GM18870 (cell line): ENCODE data around the gene EDN1.

Experiments
- ATAC-seq: cut with Tn5 transposase; IDR thresholded peaks from one replicate; pipeline ENCODE4 v1.9.1; 2021; ENCODE audit warnings: moderate library complexity; ENCODE audit not compliant: unreplicated experiment

The EDN1 gene

DNA sequence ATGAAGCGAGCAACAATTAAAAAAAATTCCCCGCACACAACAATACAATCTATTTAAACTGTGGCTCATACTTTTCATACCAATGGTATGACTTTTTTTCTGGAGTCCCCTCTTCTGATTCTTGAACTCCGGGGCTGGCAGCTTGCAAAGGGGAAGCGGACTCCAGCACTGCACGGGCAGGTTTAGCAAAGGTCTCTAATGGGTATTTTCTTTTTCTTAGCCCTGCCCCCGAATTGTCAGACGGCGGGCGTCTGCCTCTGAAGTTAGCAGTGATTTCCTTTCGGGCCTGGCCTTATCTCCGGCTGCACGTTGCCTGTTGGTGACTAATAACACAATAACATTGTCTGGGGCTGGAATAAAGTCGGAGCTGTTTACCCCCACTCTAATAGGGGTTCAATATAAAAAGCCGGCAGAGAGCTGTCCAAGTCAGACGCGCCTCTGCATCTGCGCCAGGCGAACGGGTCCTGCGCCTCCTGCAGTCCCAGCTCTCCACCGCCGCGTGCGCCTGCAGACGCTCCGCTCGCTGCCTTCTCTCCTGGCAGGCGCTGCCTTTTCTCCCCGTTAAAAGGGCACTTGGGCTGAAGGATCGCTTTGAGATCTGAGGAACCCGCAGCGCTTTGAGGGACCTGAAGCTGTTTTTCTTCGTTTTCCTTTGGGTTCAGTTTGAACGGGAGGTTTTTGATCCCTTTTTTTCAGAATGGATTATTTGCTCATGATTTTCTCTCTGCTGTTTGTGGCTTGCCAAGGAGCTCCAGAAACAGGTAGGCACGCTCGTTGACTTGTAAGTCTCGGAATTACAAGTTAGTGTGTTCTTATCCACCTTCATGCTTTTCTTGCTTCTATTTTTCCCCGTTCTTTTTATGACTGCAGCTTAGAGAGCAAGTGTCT, at the start of gene EDN1:
Gene EDN1, plus strand, starts transcription at position 429 of the 888 bp plus-strand sequence. Its CDS starts 269 bp downstream, at position 698.
- ATAC-seq, result peak; percentile 44

DNA sequence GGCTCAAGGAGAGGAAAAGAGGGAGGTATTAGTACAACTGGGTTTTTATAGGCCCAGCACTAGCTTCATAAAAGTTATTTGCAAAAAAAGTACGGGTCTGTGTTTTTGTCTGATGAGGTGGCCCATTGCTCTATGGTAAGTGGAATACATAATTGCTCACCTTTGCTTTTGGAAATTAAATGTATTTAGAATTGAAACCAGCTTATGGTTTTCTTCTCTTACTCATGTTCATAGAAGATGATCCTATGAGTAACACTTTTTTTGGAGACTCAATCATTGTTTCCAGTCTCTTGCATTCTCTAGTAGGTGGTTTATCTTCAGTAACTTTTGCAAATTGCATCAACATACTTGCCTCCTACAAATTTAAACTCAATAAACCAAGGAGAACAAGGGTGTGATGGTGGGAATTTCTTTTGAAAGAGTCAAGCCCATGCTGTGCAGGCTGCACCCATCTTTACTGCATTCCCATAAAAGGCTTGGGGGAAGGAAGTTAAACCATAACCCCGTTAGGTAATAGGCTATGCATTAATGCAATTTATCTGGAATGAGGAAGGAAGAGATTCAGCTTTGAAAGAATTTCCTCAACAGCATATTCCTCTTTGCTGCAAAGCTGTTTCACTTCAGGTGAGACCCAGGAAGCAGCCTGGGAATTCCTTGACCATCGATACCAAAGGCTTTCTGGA, 48.5 kb upstream of the EDN1 start:
- ATAC-seq, result no peak

DNA sequence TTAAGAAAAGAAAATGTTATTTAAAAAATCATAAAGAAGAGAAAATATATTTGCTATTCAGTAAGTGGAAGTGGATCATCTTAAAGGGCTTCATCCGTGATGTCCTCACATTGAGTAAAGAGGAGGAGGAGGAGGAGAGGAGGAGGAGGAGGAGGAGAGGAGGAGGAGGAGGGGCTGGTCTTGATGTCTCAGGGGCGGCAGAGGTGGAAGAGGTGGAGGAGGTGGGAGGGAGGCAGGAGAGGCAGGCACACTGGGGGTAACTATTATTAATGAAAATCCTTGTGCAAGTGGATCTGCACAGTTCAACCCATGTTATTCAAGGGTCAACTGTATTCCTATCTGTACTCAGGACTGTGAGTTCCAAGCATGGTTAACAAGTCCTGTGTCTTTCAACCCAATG, 47.0 kb upstream of the EDN1 start:
- no peak for ATAC-seq

DNA sequence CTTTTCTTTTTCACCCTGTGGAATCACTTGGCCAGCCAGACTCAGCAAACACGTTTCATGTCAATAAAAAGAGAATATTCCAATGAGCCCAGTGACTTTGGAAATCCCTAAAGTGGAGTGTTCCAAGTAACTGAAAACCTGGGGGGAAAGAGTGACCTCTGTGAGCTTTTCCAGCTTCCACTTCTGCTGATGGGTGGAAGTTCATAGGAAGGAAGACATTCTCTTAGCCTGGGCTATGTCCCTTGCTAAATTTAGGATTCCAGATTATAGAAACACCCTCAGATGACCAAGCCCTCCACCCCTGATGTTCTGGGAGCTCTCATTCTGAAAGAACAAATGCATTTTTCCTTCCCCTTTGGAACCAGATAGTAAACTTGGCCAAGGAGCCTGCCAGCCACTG, 44.8 kb upstream of the EDN1 start:
- ATAC-seq, result no peak

DNA sequence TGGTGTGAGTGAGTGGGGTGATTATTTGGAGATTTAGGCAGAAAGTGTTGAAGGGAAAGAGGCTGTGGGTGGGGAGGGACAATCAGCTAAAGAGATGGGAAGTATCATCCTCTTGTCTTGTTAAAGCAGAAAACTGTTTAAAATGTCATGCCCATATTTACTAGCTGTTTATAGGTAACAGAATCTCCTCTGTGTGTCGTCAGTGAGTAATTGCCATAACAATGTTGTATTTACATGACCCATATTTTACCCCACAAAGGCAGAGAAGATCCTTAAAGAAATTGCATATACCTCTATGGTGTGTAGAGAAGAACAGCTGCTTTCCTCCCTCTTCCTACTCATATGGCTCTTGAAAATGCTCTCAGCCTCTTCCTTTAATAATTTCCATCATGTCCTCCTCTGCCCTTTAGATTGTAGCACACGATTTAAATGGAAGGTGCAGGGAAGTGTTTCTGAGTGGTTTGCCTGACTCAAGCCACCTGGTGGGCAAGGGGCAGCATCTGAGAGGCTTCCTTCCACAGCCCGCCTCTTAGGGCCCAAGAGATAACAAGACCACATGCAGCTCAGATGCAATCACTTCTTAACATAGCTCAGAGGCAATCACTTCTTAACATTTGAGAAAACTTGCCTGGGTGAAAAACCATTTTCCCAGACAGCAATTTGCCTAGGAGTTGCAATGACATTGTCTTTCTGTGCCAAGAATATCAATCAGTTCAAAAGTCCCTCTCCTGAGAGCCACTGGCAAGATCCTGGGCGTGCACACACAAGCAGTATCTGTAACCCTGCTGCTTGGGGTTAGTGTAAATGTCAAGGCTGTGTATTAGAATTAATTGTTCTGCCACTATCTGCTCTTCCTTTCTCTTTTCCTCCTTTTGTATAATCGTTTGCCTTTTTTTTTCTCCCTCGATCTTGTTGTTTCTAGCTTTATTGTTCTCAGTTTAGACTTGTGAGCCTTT, 44.1 kb upstream of the EDN1 start:
- ATAC-seq, result no peak

DNA sequence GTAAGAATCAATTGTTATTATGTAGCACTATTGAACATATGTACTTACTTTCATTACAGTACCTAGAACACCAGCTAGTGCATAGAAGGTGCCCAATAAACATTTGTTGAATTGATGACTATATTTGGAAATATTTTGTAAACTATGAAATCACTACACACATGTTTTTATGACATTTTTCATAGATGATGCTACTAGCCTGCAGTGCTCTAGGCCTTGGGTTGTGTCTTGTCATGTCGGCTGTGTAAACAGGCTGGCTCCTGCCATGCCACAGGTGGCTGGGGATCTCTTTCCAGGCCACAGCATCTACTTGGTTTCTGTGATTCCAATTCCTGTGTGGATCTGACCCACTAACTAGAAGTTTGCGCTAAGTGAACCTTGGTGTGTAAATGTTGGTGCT, 43.3 kb upstream of the EDN1 start:
- ATAC-seq, result no peak

DNA sequence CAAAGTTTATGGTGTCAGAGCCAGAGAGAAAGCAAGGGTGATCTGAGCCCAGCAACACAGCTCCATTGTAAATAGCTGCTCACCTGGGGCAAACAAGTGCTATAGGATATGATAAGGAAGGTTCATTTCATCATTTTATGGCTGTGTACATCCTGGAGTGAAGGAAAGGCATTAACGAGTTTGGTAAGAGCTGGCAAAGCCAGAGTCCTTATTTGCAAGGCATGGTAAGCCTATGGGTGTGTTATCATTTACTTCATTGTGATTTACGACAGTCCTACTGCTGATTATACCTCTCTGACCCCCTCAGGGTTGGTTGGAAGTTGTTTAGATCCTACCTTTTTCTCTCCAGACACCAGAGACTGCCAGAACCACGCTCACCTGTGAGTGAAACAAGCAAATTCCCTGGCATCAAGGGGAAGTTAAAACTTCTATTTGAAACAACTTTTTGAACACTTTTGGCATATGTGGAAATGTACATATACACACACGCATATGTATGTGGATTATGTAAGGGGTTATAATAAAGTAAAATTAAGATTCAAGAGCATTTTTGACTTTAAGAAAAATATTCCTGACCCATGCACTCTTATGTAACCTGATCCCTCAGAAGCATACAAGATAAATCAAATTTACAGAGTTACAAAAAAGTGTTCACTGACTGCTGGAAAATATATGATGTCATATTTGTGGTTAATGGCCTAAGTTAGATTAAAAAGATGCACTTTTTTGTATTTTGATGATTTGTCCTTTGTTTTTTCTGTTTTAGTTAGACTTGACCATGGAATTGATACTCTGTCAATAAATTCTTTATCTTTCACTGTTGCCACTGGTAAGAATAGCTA, 40.4 kb upstream of the EDN1 start:
- no peak for ATAC-seq

DNA sequence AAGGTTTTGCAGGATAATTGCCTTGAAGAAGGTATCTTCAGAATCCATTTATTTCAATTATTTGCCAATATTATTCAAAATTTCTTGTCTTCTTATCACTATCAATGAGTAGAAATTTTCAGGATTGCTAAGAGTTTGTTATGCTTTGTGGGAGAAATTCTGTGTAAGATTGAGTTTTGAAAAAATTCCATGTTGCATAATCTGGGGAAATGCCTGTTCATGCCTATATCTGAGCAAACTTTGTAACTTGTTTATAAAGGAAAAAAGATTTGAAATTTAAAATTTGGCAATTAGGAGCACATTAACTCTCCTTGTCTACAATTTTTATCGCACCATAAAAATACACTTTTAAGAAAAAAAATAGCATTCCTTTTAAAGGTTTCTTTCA, 39.8 kb upstream of the EDN1 start:
- no peak for ATAC-seq

DNA sequence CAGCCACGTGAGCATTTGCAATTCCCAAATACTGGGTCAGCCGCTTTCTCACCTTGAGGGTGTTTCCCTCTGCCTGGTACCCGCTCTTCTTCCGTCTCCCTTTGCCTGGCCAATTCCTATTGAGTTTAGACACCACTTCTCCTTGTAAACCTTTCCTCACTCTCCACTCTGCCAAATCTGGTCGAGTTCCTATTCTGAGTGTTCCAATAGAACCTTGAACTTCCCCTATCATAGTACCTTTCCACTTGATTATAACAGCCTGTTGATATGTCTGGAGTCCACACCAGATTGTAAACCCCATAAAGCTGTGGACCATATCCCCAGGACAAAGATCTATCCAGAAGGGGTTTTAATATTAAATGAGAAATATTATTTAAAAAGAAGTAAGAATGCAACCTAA, 36.0 kb upstream of the EDN1 start:
- ATAC-seq, result no peak

DNA sequence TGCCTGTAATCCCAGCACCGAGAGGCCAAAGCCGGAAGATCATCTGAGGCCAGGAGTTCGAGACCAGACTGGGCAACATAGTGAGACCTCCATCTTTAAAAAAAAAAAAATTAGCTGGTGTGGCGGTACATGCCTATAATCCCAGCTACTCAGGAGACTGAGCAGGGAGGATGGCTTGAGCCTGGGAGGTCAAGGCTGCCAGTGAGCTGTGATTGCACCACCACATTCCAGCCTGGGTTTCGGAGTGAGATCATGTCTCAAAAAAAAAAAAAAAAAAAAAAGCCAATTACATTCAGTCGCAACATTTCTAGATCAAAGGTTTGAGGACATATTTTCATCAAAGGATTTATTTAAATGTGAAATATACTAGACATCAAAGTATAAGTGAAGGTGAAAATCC, 32.0 kb upstream of the EDN1 start:
- no peak for ATAC-seq

DNA sequence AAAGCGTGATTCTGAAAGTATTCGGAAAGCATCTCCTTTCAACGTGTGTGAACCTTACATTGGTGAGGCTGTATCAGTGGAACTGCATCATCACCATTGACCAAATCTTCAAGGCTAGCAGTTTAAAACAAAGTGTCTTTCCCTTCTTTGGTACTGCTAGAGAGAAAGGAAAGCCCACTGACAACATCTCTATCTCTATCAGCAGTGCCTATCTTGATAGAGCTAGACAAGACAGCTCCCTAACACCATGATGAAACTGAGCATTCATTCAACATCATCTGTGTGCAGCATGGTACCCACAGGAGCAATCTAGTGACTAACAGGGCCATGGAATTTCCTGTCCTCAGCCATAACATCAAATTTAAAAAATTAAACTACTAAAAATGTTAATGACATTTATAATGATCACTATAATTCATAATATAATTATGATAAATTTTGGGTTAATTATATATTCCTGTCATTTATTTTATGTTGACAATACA, 31.5 kb upstream of the EDN1 start:
- ATAC-seq, result no peak

DNA sequence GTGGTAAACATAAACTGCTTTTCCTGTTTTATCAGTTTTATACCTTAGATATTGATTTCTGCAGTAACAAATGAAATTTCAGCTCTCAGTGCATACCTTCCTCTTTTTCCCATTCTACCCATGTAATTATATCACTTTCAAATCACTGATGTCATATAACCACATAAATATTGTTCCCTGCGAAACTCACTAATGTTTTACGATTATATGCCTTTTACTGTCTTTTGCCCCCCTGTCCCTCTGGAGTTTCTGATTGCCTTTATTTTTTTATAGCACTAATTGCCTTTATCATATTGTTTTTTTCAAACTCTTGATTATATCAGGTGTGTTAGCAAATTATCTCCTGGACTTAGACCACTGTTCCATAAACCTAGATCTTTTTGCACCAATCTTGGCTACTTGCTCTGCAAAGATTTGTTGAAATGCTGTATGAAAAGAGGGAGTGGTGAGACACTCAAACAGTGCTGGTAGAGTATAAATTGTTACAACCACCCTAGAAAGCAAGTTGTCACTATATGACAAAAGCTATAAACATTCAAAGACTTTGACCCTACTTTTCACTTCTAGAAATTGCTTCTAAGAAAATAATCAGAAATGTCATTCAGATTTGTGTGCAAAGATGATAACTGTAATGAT, 29.6 kb upstream of the EDN1 start:
- no peak for ATAC-seq

DNA sequence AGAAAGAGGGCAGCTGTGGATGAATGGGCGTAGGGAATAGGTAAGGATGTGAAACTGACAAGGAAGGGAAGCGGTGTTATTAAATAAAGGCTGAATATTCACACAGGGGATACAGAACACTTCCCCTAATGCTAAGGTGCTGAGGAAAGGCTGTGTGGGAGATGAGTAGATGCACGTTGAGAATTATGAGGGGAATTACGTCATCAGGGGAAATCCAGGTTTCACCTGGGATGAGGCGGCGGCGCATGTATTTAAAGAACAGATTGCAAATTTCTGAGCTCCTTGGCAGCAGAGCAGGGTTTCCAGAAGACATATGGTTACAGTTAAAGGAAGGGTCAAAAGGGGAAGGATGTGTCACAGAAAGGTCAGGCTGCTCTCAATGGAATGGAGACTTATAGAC, 28.7 kb upstream of the EDN1 start:
- ATAC-seq, result no peak

DNA sequence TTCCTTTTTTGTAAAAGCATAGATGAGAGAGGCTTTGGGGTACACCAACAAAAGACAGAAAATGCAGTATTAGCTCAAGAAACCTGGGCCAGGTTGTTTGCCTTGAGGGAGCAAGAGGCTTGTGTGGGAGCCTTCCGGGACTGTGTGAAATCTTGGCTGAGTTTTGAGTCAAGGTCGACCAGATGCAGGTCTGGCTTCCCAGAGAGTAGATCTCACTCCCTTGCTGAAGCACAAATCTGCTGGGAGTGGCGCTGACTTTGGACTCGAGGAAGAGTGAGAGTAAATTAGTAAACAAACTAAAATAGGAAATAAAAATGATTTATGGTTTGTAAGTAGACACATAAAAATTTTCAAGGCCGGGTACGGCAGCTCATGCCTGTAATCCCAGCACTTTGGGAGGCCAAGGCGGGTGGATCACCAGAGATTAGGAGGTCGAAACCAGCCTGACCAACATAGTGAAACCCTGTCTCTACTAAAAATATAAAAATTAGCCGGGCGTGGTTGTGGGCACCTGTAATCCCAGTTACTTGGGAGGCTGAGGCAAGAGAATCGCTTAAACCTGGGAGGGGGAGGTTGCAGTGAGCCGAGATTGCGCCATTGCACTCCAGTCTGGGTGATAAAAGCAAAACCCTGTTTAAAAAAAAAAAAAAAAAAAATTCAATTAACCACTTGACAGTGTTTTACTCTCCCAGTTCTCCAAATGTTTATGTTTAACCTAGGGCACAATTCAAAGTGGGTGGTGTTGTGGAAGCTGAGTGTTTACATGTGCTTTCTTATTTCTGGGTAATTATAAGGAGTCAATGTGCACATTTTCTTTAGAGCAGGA, 27.7 kb upstream of the EDN1 start:
- ATAC-seq, result no peak

DNA sequence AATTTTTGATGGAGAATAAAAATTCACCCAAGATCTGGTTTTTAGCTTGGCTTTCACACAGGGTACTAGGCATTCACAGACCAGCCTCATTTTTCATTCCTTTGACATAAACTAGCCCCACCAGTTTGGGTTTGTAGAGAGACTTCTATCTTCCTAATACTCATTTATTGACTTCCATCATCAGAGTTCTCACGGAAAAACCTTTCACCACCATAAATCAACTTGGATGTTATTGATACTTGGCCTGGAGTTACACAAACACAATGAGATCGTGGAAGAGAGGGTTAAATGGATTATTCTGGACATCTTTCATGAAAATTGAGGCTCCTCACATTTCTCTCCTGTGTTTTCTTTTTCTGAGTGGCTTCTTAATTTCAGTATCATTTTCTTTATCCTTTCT, 26.8 kb upstream of the EDN1 start:
- no peak for ATAC-seq

DNA sequence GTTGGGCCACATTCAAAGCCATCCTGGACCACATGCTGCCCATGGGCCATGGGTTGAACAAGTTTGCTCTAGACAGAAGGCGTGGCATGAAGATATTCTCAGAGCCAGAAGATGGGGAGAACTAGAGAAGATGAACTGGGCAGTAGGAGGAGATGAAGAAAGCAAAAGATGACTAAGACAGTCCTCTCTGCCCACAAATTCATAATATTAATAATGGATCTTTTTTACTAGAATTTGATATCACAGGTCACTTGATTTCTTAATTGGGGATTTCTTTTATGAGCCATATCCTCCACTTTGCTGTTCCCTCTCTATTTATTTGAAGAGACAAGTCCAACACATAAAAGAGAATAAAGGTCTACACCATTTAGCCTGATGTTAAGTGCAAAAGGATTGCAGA, 25.5 kb upstream of the EDN1 start:
- no peak for ATAC-seq

DNA sequence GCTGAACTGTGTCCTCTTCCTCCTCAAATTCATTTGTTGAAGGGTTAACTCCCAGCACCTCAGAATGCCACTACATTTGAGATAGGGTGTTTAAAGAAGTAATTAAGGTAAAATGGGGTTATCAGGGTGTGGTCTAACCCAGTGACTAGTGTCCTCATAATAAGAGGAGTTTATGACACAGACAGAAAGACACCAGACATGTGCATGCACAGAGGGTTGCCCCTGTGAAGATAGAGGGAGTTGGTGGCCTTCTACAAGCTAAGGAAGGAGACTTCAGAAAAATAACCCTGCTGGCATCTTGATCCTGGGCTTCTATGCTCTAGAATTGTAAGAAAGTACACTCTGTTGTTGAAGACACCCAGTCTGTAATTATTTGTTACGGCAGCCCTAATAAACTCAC, 24.9 kb upstream of the EDN1 start:
- no peak for ATAC-seq

DNA sequence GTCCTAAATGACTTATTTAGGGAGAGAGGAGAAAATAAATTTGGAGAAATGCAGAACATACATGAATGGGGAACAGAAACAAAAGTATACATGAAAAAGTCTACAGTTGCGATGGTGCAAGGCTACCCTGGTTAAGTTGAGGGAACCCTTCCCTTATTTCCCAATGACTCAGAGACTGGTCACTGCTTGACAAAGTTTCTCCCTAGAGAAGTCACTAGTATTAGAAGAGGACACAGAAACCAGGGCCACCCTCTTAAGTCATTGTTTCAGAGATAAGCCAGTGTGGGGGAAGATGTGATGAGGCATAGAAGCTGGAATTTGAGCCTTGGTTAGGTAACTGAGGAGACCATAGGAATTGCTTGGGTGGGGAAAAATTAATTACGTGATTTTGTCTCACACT, 24.4 kb upstream of the EDN1 start:
- ATAC-seq, result no peak

DNA sequence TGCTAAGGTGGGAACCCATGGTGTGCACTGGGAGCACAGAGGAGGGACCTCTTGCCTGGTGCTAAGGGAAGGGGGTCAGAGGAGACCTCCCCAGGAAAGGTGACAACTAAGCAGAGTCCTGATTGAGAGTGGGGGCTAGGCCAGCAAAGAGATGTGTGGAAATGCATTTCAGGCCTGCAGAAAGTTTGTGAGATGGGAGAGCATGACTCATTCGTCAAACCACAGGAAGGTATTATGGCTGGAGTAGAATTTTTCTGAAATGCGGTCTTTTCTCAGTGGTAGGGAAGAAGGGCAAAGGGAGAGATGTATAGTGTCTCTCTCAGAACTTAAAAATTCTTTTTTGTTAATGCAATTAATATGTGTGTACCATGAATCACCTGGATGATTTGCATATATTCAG, 23.6 kb upstream of the EDN1 start:
- ATAC-seq, result no peak
